ENCODE results near the gene SLC44A1.
A peak's percentile ranks its signal among the peaks of the same experiment; 100 is the strongest.
"Not testable (repeated sequence)": the region's sequence is repeated elsewhere in the genome, so short reads cannot be mapped to it uniquely, and the experiment has no call there.

SLC44A1 gene

GRCh38 chr9:105243015-105243686 lies 1.3 kb upstream of the SLC44A1 start:
- DNase-seq = no peak

- DNase-seq = no peak
Measured at GRCh38 chr9:105244734-105245028, 230 bp downstream of the SLC44A1 start.

GRCh38 chr9:105245029-105245890 lies 809 bp downstream of the SLC44A1 start:
- DNase-seq = peak; percentile 26

GRCh38 chr9:105245891-105246161 lies 1.4 kb downstream of the SLC44A1 start:
- no peak for DNase-seq

GRCh38 chr9:105246656-105247173 lies 2.3 kb downstream of the SLC44A1 start:
- no peak for DNase-seq

- DNase-seq = no peak
Measured at GRCh38 chr9:105248691-105249090, 4.2 kb downstream of the SLC44A1 start.

GRCh38 chr9:105251133-105251532 lies 6.7 kb downstream of the SLC44A1 start:
- no peak for DNase-seq

- no peak for DNase-seq
Measured at GRCh38 chr9:105251733-105252404, 7.4 kb downstream of the SLC44A1 start.

- DNase-seq = no peak
Measured at GRCh38 chr9:105252405-105252756, 7.9 kb downstream of the SLC44A1 start.

- no peak for DNase-seq
Measured at GRCh38 chr9:105254226-105254625, 9.8 kb downstream of the SLC44A1 start.

- no peak for DNase-seq
Measured at GRCh38 chr9:105255421-105255820, 11.0 kb downstream of the SLC44A1 start.

- not testable (repeated sequence) for DNase-seq
Measured at GRCh38 chr9:105256569-105256968, 12.1 kb downstream of the SLC44A1 start.

- DNase-seq = no peak
Measured at GRCh38 chr9:105257809-105258208, 13.4 kb downstream of the SLC44A1 start.

- no peak for DNase-seq
Measured at GRCh38 chr9:105258225-105258737, 13.8 kb downstream of the SLC44A1 start.

GRCh38 chr9:105259274-105259673 lies 14.8 kb downstream of the SLC44A1 start:
- no peak for DNase-seq

- no peak for DNase-seq
Measured at GRCh38 chr9:105259731-105260612, 15.5 kb downstream of the SLC44A1 start.

- DNase-seq = no peak
Measured at GRCh38 chr9:105262497-105262896, 18.0 kb downstream of the SLC44A1 start.

- no peak for DNase-seq
Measured at GRCh38 chr9:105264380-105264779, 19.9 kb downstream of the SLC44A1 start.

GRCh38 chr9:105268254-105268653 lies 23.8 kb downstream of the SLC44A1 start:
- DNase-seq = not testable (repeated sequence)

GRCh38 chr9:105269593-105269992 lies 25.1 kb downstream of the SLC44A1 start:
- DNase-seq = no peak

GRCh38 chr9:105270711-105271110 lies 26.3 kb downstream of the SLC44A1 start:
- no peak for DNase-seq

- no peak for DNase-seq
Measured at GRCh38 chr9:105273731-105274130, 29.3 kb downstream of the SLC44A1 start.

GRCh38 chr9:105275111-105275510 lies 30.7 kb downstream of the SLC44A1 start:
- DNase-seq = no peak
